ENCODE measurements around the gene ADAM12.

ADAM12 gene

GRCh38 chr10:126234630-126235029 lies 153.6 kb downstream of the ADAM12 start:
- DNase-seq (ENCODE audit: low spot score) = no peak

- no peak for DNase-seq (ENCODE audit: low spot score)
Observed at GRCh38 chr10:126233182-126234148, 154.8 kb downstream of the ADAM12 start.

GRCh38 chr10:126230587-126230986 lies 157.7 kb downstream of the ADAM12 start:
- no peak for DNase-seq (ENCODE audit: low spot score)

- DNase-seq (ENCODE audit: low spot score) = no peak
Observed at GRCh38 chr10:126229686-126230085, 158.6 kb downstream of the ADAM12 start.

GRCh38 chr10:126227762-126228134 lies 160.5 kb downstream of the ADAM12 start:
- no peak for DNase-seq (ENCODE audit: low spot score)

GRCh38 chr10:126226988-126227761 lies 161.1 kb downstream of the ADAM12 start:
- no peak for DNase-seq (ENCODE audit: low spot score)

GRCh38 chr10:126226205-126226604 lies 162.1 kb downstream of the ADAM12 start:
- DNase-seq (ENCODE audit: low spot score) = no peak

- DNase-seq (ENCODE audit: low spot score) = no peak
Observed at GRCh38 chr10:126225672-126226008, 162.6 kb downstream of the ADAM12 start.

- no peak for DNase-seq (ENCODE audit: low spot score)
Observed at GRCh38 chr10:126224967-126225671, 163.2 kb downstream of the ADAM12 start.

- no peak for DNase-seq (ENCODE audit: low spot score)
Observed at GRCh38 chr10:126223512-126224067, 164.7 kb downstream of the ADAM12 start.

- no peak for DNase-seq (ENCODE audit: low spot score)
Observed at GRCh38 chr10:126222736-126223511, 165.4 kb downstream of the ADAM12 start.

- no peak for DNase-seq (ENCODE audit: low spot score)
Observed at GRCh38 chr10:126221874-126222273, 166.4 kb downstream of the ADAM12 start.

GRCh38 chr10:126218778-126219649 lies 169.3 kb downstream of the ADAM12 start:
- no peak for DNase-seq (ENCODE audit: low spot score)

- DNase-seq (ENCODE audit: low spot score) = no peak
Observed at GRCh38 chr10:126218174-126218573, 170.1 kb downstream of the ADAM12 start.

GRCh38 chr10:126216632-126216961 lies 171.7 kb downstream of the ADAM12 start:
- DNase-seq (ENCODE audit: low spot score) = no peak

GRCh38 chr10:126215746-126216631 lies 172.3 kb downstream of the ADAM12 start:
- no peak for DNase-seq (ENCODE audit: low spot score)

GRCh38 chr10:126214679-126215078 lies 173.6 kb downstream of the ADAM12 start:
- no peak for DNase-seq (ENCODE audit: low spot score)

GRCh38 chr10:126214021-126214420 lies 174.3 kb downstream of the ADAM12 start:
- no peak for DNase-seq (ENCODE audit: low spot score)

- DNase-seq (ENCODE audit: low spot score) = no peak
Observed at GRCh38 chr10:126212738-126213137, 175.5 kb downstream of the ADAM12 start.

All from left forelimb (tissue), 1 donor.